CD4-positive, alpha-beta T cell (primary cell): ENCODE results near the gene C14orf39. TPM values are rescaled to one million over a fixed set of nuclear protein-coding genes. Genes with fewer than 3 reads are reported as not detected.

Experiments
- ATAC-seq: fragments of 200-7000 bp; cut with Tn5 transposase; one replicate; pipeline ENCODE4 v1.10.0; 2022; ENCODE audit warnings: mild to moderate bottlenecking; ENCODE audit not compliant: poor library complexity
- CTCF ChIA-PET: fragments of 350-600 bp; sonication (Branson Sonifier 250); formaldehyde crosslinking; loops from one replicate; lab custom pipeline; 2021; ENCODE audit warnings: antibody characterized with exemption, inconsistent platforms; lab: Charles Lee
- POLR2A ChIA-PET: fragments of 350-600 bp; sonication (Branson Sonifier 250); formaldehyde crosslinking; loops from one replicate; lab custom pipeline; 2021; ENCODE audit warnings: antibody characterized with exemption, inconsistent platforms; lab: Charles Lee
- DNase-seq, 14 experiments: peaks; one replicate each; pipeline ENCODE4 v3.0.0-alpha.2; 2013 to 2020; ENCODE audit warnings: mixed read lengths in 2 of 14
- H3K27ac ChIP-seq, 2 donors: one replicate each; pipeline versions ENCODE4 v1.5.1 to v1.7.0; 2013; ENCODE audit warnings: low read length in 2 of 2, low read depth in 1 of 2, mild to moderate bottlenecking in 1 of 2
- H3K27me3 ChIP-seq, 2 experiments: 1 replicate in 1 of 2; 2 replicates in 1 of 2; pipeline versions ENCODE4 v1.6.1 to v1.7.0; 2013; ENCODE audit warnings: low read length in 2 of 2, control low read depth in 1 of 2, mild to moderate bottlenecking in 1 of 2, moderate library complexity in 1 of 2; ENCODE audit not compliant: insufficient read depth in 2 of 2, control insufficient read depth in 1 of 2
- H3K36me3 ChIP-seq: one replicate; pipeline ENCODE4 v1.6.1; 2013; ENCODE audit warnings: low read length, control low read depth; ENCODE audit not compliant: insufficient read depth
- H3K4me1 ChIP-seq: one replicate; pipeline ENCODE4 v1.6.1; 2013; ENCODE audit warnings: low read length, control low read depth; ENCODE audit not compliant: insufficient read depth
- H3K4me3 ChIP-seq: one replicate; pipeline ENCODE4 v1.5.1; 2013; ENCODE audit warnings: mild to moderate bottlenecking, low read length, moderate library complexity
- H3K9me3 ChIP-seq, 2 experiments: 1 replicate in 1 of 2; 2 replicates in 1 of 2; pipeline versions ENCODE4 v1.6.1 to v1.7.0; 2013; ENCODE audit warnings: low read length in 2 of 2, mild to moderate bottlenecking in 2 of 2, control low read depth in 1 of 2, moderate library complexity in 1 of 2; ENCODE audit not compliant: control insufficient read depth in 1 of 2, insufficient read depth in 1 of 2
- H3K27ac Mint-ChIP-seq: one replicate; pipeline ENCODE4 v1.8.0; 2020; ENCODE audit warnings: mixed read lengths
- H3K27me3 Mint-ChIP-seq: one replicate; pipeline ENCODE4 v1.8.0; 2021; ENCODE audit warnings: mixed read lengths
- H3K36me3 Mint-ChIP-seq: one replicate; pipeline ENCODE4 v1.8.0; 2021; ENCODE audit warnings: low read depth, mixed read lengths
- H3K4me1 Mint-ChIP-seq: one replicate; pipeline ENCODE4 v1.8.0; 2021; ENCODE audit warnings: low read depth, mixed read lengths
- H3K4me3 Mint-ChIP-seq: one replicate; pipeline ENCODE4 v1.8.0; 2020; ENCODE audit warnings: mild to moderate bottlenecking, mixed read lengths
- H3K9me3 Mint-ChIP-seq: one replicate; pipeline ENCODE4 v1.8.0; 2020; ENCODE audit warnings: mixed read lengths
- intact Hi-C, 2 experiments: fragments of 100-400 bp; cut with DNase I in 1 of 2; cut with micrococcal nuclease in 1 of 2; formaldehyde crosslinking; loops; one replicate each; pipeline versions ENCODE4 v1.15.1 to v1.9.0; 2023 to 2025; cut with DNase I, micrococcal nuclease
- total RNA-seq, 174 experiments: library from RNA in 2 of 174; stranded (reverse) in 2 of 174; gene quantifications; one replicate each; pipeline ENCODE4 v1.2.3 and lab custom pipeline; 2021 to 2026
- TF ChIP-seq, protein P1 (sequence below): fragments of 200-600 bp; IDR thresholded peaks from one replicate; pipeline ENCODE4 v1.8.0; 2022; ENCODE audit warnings: antibody characterized with exemption, mild to moderate bottlenecking

Gene C14orf39
- total RNA-seq, 2 experiments from 2014 or later: not detected

DNA sequence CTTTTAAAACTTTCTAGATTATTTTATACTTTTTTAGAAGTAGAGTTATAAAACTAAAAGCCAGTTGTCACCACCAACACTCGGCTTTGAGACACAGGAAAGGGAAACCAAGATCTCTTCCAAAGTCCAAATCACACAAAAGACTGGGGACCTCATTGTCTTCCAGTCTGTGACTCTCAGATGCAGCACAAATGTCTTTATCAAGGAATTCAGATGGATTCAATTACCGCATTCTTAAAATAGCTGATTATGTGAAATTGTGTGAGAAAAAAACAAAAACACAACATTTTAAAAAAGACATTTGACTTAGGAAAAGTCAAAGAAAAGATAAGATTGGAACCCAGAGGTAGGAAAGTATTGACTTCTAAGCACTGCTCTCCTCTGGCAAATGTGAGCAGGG, 19.6 kb upstream of the C14orf39 start:
- DNase-seq: no peak
- no peak overlapping the region for H3K4me3 Mint-ChIP-seq
- Histone ChIP-seq H3K27ac (no peak overlapping the region), H3K36me3 (no peaks in the 10 kb centered on the region), H3K4me3 (no peak overlapping the region), H3K9me3 (peaks cover 0 to 31% of the 10 kb centered on the region in 2 experiments), H3K27me3 (peaks cover 56 to 96% of the 10 kb centered on the region in 2 experiments), H3K4me1 (peaks cover 18% of the 10 kb centered on the region)
- ATAC-seq: no peak
- ChIA-PET POLR2A (no interaction called here), CTCF (no interaction called here)
- no peaks in the 10 kb centered on the region for H3K9me3 Mint-ChIP-seq
- H3K36me3 Mint-ChIP-seq: no peaks in the 10 kb centered on the region
- peaks cover 95% of the 10 kb centered on the region for H3K27me3 Mint-ChIP-seq
- H3K27ac Mint-ChIP-seq: no peak overlapping the region
- intact Hi-C loops: no loop called here
- TF ChIP-seq, protein P1, sequence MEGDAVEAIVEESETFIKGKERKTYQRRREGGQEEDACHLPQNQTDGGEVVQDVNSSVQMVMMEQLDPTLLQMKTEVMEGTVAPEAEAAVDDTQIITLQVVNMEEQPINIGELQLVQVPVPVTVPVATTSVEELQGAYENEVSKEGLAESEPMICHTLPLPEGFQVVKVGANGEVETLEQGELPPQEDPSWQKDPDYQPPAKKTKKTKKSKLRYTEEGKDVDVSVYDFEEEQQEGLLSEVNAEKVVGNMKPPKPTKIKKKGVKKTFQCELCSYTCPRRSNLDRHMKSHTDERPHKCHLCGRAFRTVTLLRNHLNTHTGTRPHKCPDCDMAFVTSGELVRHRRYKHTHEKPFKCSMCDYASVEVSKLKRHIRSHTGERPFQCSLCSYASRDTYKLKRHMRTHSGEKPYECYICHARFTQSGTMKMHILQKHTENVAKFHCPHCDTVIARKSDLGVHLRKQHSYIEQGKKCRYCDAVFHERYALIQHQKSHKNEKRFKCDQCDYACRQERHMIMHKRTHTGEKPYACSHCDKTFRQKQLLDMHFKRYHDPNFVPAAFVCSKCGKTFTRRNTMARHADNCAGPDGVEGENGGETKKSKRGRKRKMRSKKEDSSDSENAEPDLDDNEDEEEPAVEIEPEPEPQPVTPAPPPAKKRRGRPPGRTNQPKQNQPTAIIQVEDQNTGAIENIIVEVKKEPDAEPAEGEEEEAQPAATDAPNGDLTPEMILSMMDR: no peak
- peaks cover 16% of the 10 kb centered on the region for H3K4me1 Mint-ChIP-seq

DNA sequence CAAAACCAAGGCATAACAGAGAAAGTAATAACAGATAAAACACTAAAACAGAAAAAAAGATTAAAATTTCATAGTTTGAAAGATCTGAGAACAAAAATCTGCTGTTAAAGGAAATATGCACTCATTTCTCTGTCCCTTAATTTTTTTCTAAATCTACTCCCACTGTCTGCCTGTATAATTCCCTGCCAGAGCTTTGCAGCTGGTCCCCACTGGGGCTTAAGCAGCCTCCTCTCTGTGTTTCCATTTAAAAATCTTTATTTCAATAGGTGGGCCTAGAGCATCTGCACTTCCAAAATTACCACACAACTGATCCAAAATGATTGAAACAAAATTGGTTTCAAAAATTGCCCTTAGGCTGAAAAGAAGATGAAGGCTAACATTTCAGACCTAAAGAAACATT, 16.7 kb upstream of the C14orf39 start:
- DNase-seq (no peak), ATAC-seq (no peak)
- no peak overlapping the region for H3K4me3 Mint-ChIP-seq
- Histone ChIP-seq H3K36me3 (no peaks in the 10 kb centered on the region), H3K4me3 (no peak overlapping the region), H3K9me3 (peaks cover 0 to 12% of the 10 kb centered on the region in 2 experiments), H3K4me1 (no peaks in the 10 kb centered on the region), H3K27me3 (peaks cover 28 to 68% of the 10 kb centered on the region in 2 experiments), H3K27ac (no peak overlapping the region)
- TF ChIP-seq, protein P1: no peak
- no peaks in the 10 kb centered on the region for H3K9me3 Mint-ChIP-seq
- H3K27me3 Mint-ChIP-seq: peaks cover 89% of the 10 kb centered on the region
- no peak overlapping the region for H3K27ac Mint-ChIP-seq
- intact Hi-C loops: no loop called here
- peaks cover 3% of the 10 kb centered on the region for H3K4me1 Mint-ChIP-seq
- CTCF ChIA-PET: interaction anchor here (1.2 kb wide), 1 partner anchor 46 kb away, joined by 3 read pairs; no protein-coding TSS in a partner anchor
- POLR2A ChIA-PET: no interaction called here
- H3K36me3 Mint-ChIP-seq: no peaks in the 10 kb centered on the region

DNA sequence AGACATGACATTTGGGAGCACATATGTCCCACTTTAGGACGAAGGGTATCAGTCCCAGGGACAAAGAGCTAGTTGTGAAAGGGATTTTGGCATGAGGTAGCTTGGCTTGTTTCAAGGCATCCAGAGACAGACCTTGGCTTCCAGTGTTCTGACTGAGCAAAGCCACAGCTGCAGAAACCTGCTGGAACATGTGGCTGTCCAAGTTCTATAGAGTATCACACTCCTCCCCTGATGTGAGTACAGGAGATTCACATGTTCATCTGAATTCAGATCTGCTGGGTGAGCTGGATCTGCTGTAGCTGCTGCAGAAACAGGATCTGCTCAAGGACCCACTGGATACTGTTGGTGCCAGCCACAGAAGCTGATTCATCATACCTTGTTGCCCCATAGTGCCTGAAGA, 10.1 kb upstream of the C14orf39 start:
- ATAC-seq (no peak), DNase-seq (no peak)
- Histone ChIP-seq H3K9me3 (no peaks in the 10 kb centered on the region), H3K27me3 (peaks cover 3 to 18% of the 10 kb centered on the region in 2 experiments), H3K27ac (no peak overlapping the region), H3K36me3 (no peaks in the 10 kb centered on the region), H3K4me1 (no peaks in the 10 kb centered on the region), H3K4me3 (no peak overlapping the region)
- Mint-ChIP-seq H3K4me1 (no peaks in the 10 kb centered on the region), H3K27ac (no peak overlapping the region), H3K27me3 (peaks cover 61% of the 10 kb centered on the region), H3K9me3 (no peaks in the 10 kb centered on the region), H3K36me3 (no peaks in the 10 kb centered on the region), H3K4me3 (no peak overlapping the region)
- ChIA-PET CTCF (no interaction called here), POLR2A (no interaction called here)
- intact Hi-C loops: no loop called here
- TF ChIP-seq, protein P1: no peak
